Neural progenitor cell (in vitro differentiated cells): Measurements from ENCODE around the gene CHD1. TPM values are rescaled to one million over a fixed set of nuclear protein-coding genes. Genes with fewer than 3 reads are reported as not detected.

Source experiments
- DNase-seq: peaks from one replicate; pipeline ENCODE4 v3.0.0-alpha.2; 2016; ENCODE audit warnings: low spot score
- H2AFZ ChIP-seq: fragments of 200-600 bp; sonication (generic); replicated peaks from 2 replicates; pipeline ENCODE4 v1.6.1; 2016; ENCODE audit warnings: antibody characterized with exemption
- H3F3A ChIP-seq: fragments of 200-600 bp; sonication (generic); 2 replicates; pipeline ENCODE4 v1.6.1; 2016; ENCODE audit warnings: antibody characterized with exemption, low read depth
- H3K27ac ChIP-seq: fragments of 200-600 bp; sonication (generic); 2 replicates; pipeline ENCODE4 v1.5.1; 2016; ENCODE audit warnings: mild to moderate bottlenecking
- H3K27me3 ChIP-seq: fragments of 200-600 bp; sonication (generic); 2 replicates; pipeline ENCODE4 v1.6.1; 2016; ENCODE audit warnings: mild to moderate bottlenecking, moderate library complexity
- H3K36me3 ChIP-seq: fragments of 200-600 bp; sonication (generic); 2 replicates; pipeline ENCODE4 v1.5.1; 2016
- H3K4me1 ChIP-seq: fragments of 200-600 bp; sonication (generic); 2 replicates; pipeline ENCODE4 v1.6.1; 2016; ENCODE audit warnings: mixed run types
- H3K4me2 ChIP-seq: fragments of 200-600 bp; sonication (generic); 2 replicates; pipeline ENCODE4 v1.6.1; 2016
- H3K4me3 ChIP-seq: fragments of 200-600 bp; sonication (generic); 2 replicates; pipeline ENCODE4 v1.5.1; 2016
- H3K79me2 ChIP-seq: fragments of 200-600 bp; sonication (generic); 2 replicates; pipeline ENCODE4 v1.6.1; 2016; ENCODE audit warnings: low read depth
- H3K9ac ChIP-seq: fragments of 200-600 bp; sonication (generic); 2 replicates; pipeline ENCODE4 v1.6.1; 2016
- H3K9me3 ChIP-seq: fragments of 200-600 bp; sonication (generic); 2 replicates; pipeline ENCODE4 v1.5.1; 2016; ENCODE audit warnings: low read depth
- H4K20me1 ChIP-seq: fragments of 200-600 bp; sonication (generic); 2 replicates; pipeline ENCODE4 v1.6.1; 2016; ENCODE audit warnings: low read depth
- H3K27ac Mint-ChIP-seq: 3 replicates; pipeline ENCODE4 v1.8.0; 2021; ENCODE audit warnings: mixed read lengths
- H3K27me3 Mint-ChIP-seq: 2 replicates; pipeline ENCODE4 v1.8.0; 2022; ENCODE audit warnings: low read depth, mild to moderate bottlenecking, inconsistent platforms, moderate library complexity, mixed read lengths; ENCODE audit not compliant: insufficient read depth
- H3K36me3 Mint-ChIP-seq: 3 replicates; pipeline ENCODE4 v1.8.0; 2021; ENCODE audit warnings: mixed read lengths
- H3K4me1 Mint-ChIP-seq: 3 replicates; pipeline ENCODE4 v1.8.0; 2021; ENCODE audit warnings: mixed read lengths
- H3K4me3 Mint-ChIP-seq: 3 replicates; pipeline ENCODE4 v1.8.0; 2021; ENCODE audit warnings: mild to moderate bottlenecking, moderate library complexity, mixed read lengths
- H3K9me3 Mint-ChIP-seq: 3 replicates; pipeline ENCODE4 v1.8.0; 2020; ENCODE audit warnings: mixed read lengths
- EZH2 ChIP-seq: fragments of 200-600 bp; sonication (generic); IDR thresholded peaks from 2 replicates; pipeline ENCODE4 v1.6.1; 2017; ENCODE audit warnings: antibody characterized with exemption, mild to moderate bottlenecking, moderate library complexity
- EZH2phosphoT487 ChIP-seq: fragments of 200-600 bp; sonication (generic); IDR thresholded peaks from 2 replicates; pipeline ENCODE4 v1.6.1; 2017; ENCODE audit warnings: antibody characterized with exemption
- total RNA-seq: library from RNA; depleted of rRNA; stranded (reverse); fragments of >200 nt; gene quantifications from 2 replicates; pipeline ENCODE4 v1.2.3, GENCODE V29; 2015; ENCODE audit warnings: low replicate concordance
- TF ChIP-seq, protein P1 (sequence below): fragments of 200-600 bp; sonication (generic); IDR thresholded peaks from 2 replicates; pipeline ENCODE4 v1.5.1; 2017; ENCODE audit warnings: antibody characterized with exemption, mild to moderate bottlenecking

The CHD1 gene
- total RNA-seq, 1 donor from 2014 or later = 198 TPM

DNA sequence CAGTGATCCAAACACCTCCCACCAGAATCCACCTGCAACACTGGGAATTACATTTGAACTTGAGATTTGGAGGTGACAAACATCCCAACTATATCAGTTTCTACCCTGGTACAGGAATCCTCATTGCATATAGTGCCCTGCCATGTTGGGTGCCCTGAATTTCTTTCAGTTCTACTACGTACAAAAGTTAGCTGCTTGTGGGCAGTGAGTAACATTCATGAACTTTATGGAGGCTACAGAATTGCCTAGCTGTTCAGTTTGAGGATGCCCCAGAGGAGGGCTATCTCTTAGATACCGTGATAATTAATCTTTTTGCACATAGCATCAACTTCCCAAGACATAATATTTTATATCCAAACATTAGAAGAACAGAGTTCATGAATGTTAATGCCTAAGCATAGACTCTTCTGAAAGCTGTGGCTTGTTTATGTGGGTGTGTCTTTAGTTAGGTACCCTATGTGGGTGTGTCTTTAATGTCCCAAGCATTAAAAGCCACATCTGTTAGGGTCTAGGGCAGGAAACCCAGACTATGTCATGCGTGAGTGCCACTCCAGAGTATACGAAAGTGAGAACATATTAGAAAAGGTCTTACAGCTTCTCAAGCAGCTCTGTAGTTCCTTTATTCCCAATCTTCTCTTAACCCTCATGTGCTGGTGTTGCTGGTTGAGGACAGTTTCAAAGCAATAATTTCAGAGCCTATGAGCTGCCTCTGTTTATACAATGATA is 47.0 kb upstream of the CHD1 start:
- H3K27me3 Mint-ChIP-seq = peaks cover 3% of the 10 kb centered on the region
- Histone ChIP-seq H4K20me1 (no peaks in the 10 kb centered on the region), H3K27me3 (no peaks in the 10 kb centered on the region), H3K4me3 (no peak overlapping the region), H3K36me3 (no peaks in the 10 kb centered on the region), H3F3A (no peaks in the 10 kb centered on the region), H2AFZ (no peak overlapping the region), H3K9ac (no peak overlapping the region), H3K4me1 (no peaks in the 10 kb centered on the region), H3K9me3 (no peaks in the 10 kb centered on the region), H3K79me2 (no peaks in the 10 kb centered on the region), H3K4me2 (no peak overlapping the region), H3K27ac (no peak overlapping the region)
- no peak for DNase-seq
- H3K9me3 Mint-ChIP-seq = no peaks in the 10 kb centered on the region
- H3K36me3 Mint-ChIP-seq = no peaks in the 10 kb centered on the region
- no peaks in the 10 kb centered on the region for H3K4me1 Mint-ChIP-seq
- H3K4me3 Mint-ChIP-seq = no peak overlapping the region
- no peak overlapping the region for H3K27ac Mint-ChIP-seq
- no peak for TF ChIP-seq EZH2phosphoT487
- no peak for TF ChIP-seq EZH2
- TF ChIP-seq, protein P1, sequence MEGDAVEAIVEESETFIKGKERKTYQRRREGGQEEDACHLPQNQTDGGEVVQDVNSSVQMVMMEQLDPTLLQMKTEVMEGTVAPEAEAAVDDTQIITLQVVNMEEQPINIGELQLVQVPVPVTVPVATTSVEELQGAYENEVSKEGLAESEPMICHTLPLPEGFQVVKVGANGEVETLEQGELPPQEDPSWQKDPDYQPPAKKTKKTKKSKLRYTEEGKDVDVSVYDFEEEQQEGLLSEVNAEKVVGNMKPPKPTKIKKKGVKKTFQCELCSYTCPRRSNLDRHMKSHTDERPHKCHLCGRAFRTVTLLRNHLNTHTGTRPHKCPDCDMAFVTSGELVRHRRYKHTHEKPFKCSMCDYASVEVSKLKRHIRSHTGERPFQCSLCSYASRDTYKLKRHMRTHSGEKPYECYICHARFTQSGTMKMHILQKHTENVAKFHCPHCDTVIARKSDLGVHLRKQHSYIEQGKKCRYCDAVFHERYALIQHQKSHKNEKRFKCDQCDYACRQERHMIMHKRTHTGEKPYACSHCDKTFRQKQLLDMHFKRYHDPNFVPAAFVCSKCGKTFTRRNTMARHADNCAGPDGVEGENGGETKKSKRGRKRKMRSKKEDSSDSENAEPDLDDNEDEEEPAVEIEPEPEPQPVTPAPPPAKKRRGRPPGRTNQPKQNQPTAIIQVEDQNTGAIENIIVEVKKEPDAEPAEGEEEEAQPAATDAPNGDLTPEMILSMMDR = no peak

DNA sequence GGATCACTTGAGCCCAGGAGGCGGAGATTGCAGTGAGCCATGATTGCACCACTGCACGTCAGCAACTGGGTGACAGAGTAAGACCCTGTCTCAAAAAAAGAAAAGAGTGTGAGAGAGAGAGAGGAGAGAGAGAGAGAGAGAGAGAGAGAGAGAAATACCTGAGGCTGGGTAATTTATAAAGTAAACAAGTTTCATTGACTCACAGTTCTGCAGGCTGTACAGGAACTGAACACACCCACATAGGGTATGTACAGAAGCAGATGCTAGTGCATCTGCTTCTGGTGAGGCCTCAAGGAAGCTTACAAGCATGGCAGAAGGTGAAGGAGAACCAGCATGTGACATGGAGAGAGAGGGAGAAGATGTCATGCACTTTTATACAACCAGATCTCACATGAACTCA is 46.4 kb upstream of the CHD1 start:
- Histone ChIP-seq H3K4me2 (no peak overlapping the region), H3K79me2 (no peaks in the 10 kb centered on the region), H3K36me3 (no peaks in the 10 kb centered on the region), H3K4me3 (no peak overlapping the region), H4K20me1 (no peaks in the 10 kb centered on the region), H3K4me1 (no peaks in the 10 kb centered on the region), H3K9ac (no peak overlapping the region), H3F3A (no peaks in the 10 kb centered on the region), H2AFZ (no peak overlapping the region), H3K27ac (no peak overlapping the region), H3K9me3 (no peaks in the 10 kb centered on the region), H3K27me3 (no peaks in the 10 kb centered on the region)
- no peaks in the 10 kb centered on the region for H3K36me3 Mint-ChIP-seq
- no peak overlapping the region for H3K4me3 Mint-ChIP-seq
- no peak for DNase-seq
- TF ChIP-seq, protein P1 = no peak
- TF ChIP-seq EZH2 (no peak), EZH2phosphoT487 (no peak)
- no peaks in the 10 kb centered on the region for H3K4me1 Mint-ChIP-seq
- peaks cover 3% of the 10 kb centered on the region for H3K27me3 Mint-ChIP-seq
- no peaks in the 10 kb centered on the region for H3K9me3 Mint-ChIP-seq
- no peak overlapping the region for H3K27ac Mint-ChIP-seq

DNA sequence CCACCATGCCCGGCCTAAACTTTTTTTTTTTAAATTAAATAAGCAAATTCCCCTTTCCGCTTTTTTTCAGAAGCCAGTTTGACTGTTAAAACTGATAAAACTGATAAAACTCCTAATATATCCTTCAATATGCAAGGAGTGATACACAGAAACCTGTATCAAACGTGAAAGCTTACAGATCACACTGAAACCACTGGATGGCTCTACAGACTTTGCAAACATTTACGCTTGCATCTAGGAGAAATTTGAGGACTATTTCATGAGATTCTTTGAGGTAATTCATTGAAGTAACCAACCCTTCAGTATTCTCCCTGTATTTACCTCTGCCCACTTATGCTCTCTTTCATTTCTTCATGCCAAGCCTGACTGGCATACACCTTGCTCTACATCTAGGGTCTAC is 40.6 kb upstream of the CHD1 start:
- H3K27me3 Mint-ChIP-seq = no peaks in the 10 kb centered on the region
- DNase-seq = no peak

More for the DNA sequence above, 40.6 kb upstream of the CHD1 start:
- H3K36me3 Mint-ChIP-seq = peaks cover 10% of the 10 kb centered on the region
- Histone ChIP-seq H3K4me3 (no peak overlapping the region), H2AFZ (no peak overlapping the region), H3K4me1 (no peaks in the 10 kb centered on the region), H4K20me1 (no peaks in the 10 kb centered on the region), H3K4me2 (no peak overlapping the region), H3K27ac (no peak overlapping the region), H3K36me3 (peaks cover 14% of the 10 kb centered on the region), H3F3A (peaks cover 14% of the 10 kb centered on the region), H3K27me3 (no peaks in the 10 kb centered on the region), H3K9ac (no peak overlapping the region), H3K9me3 (peaks cover 6% of the 10 kb centered on the region), H3K79me2 (no peaks in the 10 kb centered on the region)
- H3K4me3 Mint-ChIP-seq = no peak overlapping the region
- peaks cover 19% of the 10 kb centered on the region for H3K9me3 Mint-ChIP-seq
- no peak overlapping the region for H3K27ac Mint-ChIP-seq
- TF ChIP-seq EZH2 (no peak), EZH2phosphoT487 (no peak)
- TF ChIP-seq, protein P1 = no peak
- peaks cover 3% of the 10 kb centered on the region for H3K4me1 Mint-ChIP-seq
